HEK293T (cell line): ENCODE results near the gene VPREB3.

Experiments
- ARNT ChIP-seq: fragments of 450-650 bp; IDR thresholded peaks from 2 replicates; pipeline ENCODE4 v1.6.1; 2017; ENCODE audit warnings: mild to moderate bottlenecking
- BHLHE40 ChIP-seq: fragments of 450-650 bp; IDR thresholded peaks from 2 replicates; pipeline ENCODE4 v1.6.1; 2016; ENCODE audit warnings: mild to moderate bottlenecking, moderate library complexity, borderline replicate concordance
- ELF4 ChIP-seq: fragments of 450-650 bp; IDR thresholded peaks from 2 replicates; pipeline ENCODE4 v1.6.1; 2017; ENCODE audit warnings: antibody characterized with exemption
- FOXA1 ChIP-seq: fragments of 450-650 bp; IDR thresholded peaks from 2 replicates; pipeline ENCODE4 v1.6.1; 2016; ENCODE audit warnings: mild to moderate bottlenecking
- FOXK2 ChIP-seq: fragments of 450-650 bp; IDR thresholded peaks from 2 replicates; pipeline ENCODE4 v1.6.1; 2016; ENCODE audit warnings: mild to moderate bottlenecking
- FOXM1 ChIP-seq: fragments of 450-650 bp; IDR thresholded peaks from 2 replicates; pipeline ENCODE4 v1.6.1; 2017; ENCODE audit warnings: mild to moderate bottlenecking, borderline replicate concordance
- HDGF ChIP-seq: fragments of 450-650 bp; IDR thresholded peaks from 2 replicates; pipeline ENCODE4 v1.6.1; 2017; ENCODE audit warnings: antibody characterized with exemption, borderline replicate concordance
- L3MBTL2 ChIP-seq: fragments of 450-650 bp; conservative IDR thresholded peaks from 2 replicates; pipeline ENCODE4 v1.6.1; 2016; ENCODE audit warnings: mild to moderate bottlenecking
- PKNOX1 ChIP-seq: fragments of 450-650 bp; IDR thresholded peaks from 2 replicates; pipeline ENCODE4 v1.6.1; 2016
- SP1 ChIP-seq: fragments of 450-650 bp; IDR thresholded peaks from 2 replicates; pipeline ENCODE4 v1.6.1; 2017
- SUZ12 ChIP-seq: fragments of 450-650 bp; IDR thresholded peaks from 2 replicates; pipeline ENCODE4 v1.6.1; 2016; ENCODE audit warnings: mild to moderate bottlenecking
- TARDBP ChIP-seq: fragments of 450-650 bp; IDR thresholded peaks from 2 replicates; pipeline ENCODE4 v1.6.1; 2016
- ZNF384 ChIP-seq: fragments of 450-650 bp; IDR thresholded peaks from 2 replicates; pipeline ENCODE4 v1.6.1; 2016

GRCh38 chr22:23749841-23750301 lies 4.4 kb downstream of the VPREB3 start:
- TF ChIP-seq TARDBP (no peak), PKNOX1 (no peak), FOXK2 (no peak), BHLHE40 (no peak), ZNF384 (no peak), L3MBTL2 (no peak), SP1 (no peak), ELF4 (no peak), FOXA1 (no peak), FOXM1 (no peak), HDGF (no peak), ARNT (no peak), SUZ12 (no peak)
